Retinal pigment epithelial cell (primary cell): ENCODE data around the gene ZNF207.

ENCODE experiments used
- DNase-seq: peaks from one replicate; pipeline ENCODE4 v3.0.0-alpha.2; 2010; ENCODE audit warnings: low read depth
- H3K4me3 ChIP-seq: 2 replicates; pipeline ENCODE4 v1.5.1; 2011; ENCODE audit warnings: mild to moderate bottlenecking, low read length, control low read depth, moderate library complexity
- CTCF ChIP-seq: conservative IDR thresholded peaks from 2 replicates; pipeline ENCODE4 v1.5.1; 2011; ENCODE audit warnings: low read depth, low read length, control low read depth, inconsistent platforms

ZNF207 gene

GRCh38 chr17:32357615-32358014 is 7.7 kb downstream of the ZNF207 start:
- no peak for DNase-seq

DNA sequence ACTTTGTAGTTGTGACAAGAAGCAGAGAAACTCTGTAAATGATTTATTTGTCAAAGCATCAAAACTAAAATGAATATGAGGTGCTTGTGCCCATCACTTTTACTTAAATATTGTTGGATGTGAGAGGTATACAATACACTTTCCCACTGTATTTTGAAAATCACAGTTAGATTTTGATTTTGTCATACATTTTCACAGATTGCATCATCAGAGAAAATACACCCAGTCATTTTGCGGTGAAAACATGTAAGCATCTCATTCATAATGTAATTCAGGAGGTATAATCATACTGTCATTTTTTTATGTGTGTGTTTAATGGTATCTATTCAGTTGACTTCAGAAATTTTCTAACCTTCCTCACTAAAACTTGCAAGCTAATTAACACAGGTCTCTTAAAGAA is 11.3 kb downstream of the ZNF207 start:
- no peak for DNase-seq
- no peak overlapping the region for H3K4me3 ChIP-seq
- no peak for TF ChIP-seq CTCF

More at GRCh38 chr17:32357615-32358014, 7.7 kb downstream of the ZNF207 start:
- no peak overlapping the region for H3K4me3 ChIP-seq
- TF ChIP-seq CTCF = no peak

GRCh38 chr17:32370426-32370825 is 20.5 kb downstream of the ZNF207 start:
- TF ChIP-seq CTCF = no peak
- no peak overlapping the region for H3K4me3 ChIP-seq
- DNase-seq = no peak

GRCh38 chr17:32382526-32383223 is 32.7 kb downstream of the ZNF207 start:
- TF ChIP-seq CTCF = no peak
- no peak overlapping the region for H3K4me3 ChIP-seq
- DNase-seq = no peak

GRCh38 chr17:32383926-32384434 is 34.0 kb downstream of the ZNF207 start:
- TF ChIP-seq CTCF = no peak
- H3K4me3 ChIP-seq = no peak overlapping the region
- no peak for DNase-seq

GRCh38 chr17:32385121-32385520 is 35.2 kb downstream of the ZNF207 start:
- no peak for TF ChIP-seq CTCF
- no peak overlapping the region for H3K4me3 ChIP-seq
- DNase-seq = no peak

DNA sequence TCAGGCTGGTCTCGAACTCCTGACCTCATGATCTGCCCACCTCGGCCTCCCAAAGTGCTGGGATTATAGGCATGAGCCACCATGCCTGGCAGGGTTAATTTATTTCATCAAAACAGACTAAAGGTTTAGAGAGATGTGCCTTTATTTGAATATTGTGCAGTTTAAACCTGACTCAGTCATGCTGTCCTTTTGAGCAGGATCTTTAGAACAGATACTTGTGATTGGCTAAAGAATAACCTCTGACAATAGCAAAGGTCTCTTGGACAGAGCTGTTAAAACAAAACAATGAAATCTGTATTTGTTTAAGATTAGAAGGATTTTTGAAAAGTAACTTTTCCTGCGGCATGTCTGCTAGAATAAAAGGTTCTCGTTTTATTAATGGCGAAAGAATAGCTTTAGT is 36.0 kb downstream of the ZNF207 start:
- TF ChIP-seq CTCF = no peak
- no peak for DNase-seq
- no peak overlapping the region for H3K4me3 ChIP-seq
